GM23338 (cell line): Measurements from ENCODE around the gene SLC25A13. TPM values are rescaled to one million over a fixed set of nuclear protein-coding genes. Genes with fewer than 3 reads are reported as not detected.

Experiments used
- ATAC-seq: fragments of 200-7000 bp; cut with Tn5 transposase; 3 replicates; pipeline ENCODE4 v1.9.1; 2020
- DNase-seq: peaks from one replicate; pipeline ENCODE4 v3.0.0-alpha.2; 2015; ENCODE audit warnings: low spot score
- H2AFZ ChIP-seq: fragments of 200-600 bp; sonication (generic); 2 replicates; pipeline ENCODE4 v1.8.0; 2016; ENCODE audit warnings: antibody characterized with exemption, mild to moderate bottlenecking, moderate library complexity
- H3F3A ChIP-seq: fragments of 200-600 bp; sonication (generic); replicated peaks from 2 replicates; pipeline ENCODE4 v1.8.0; 2017; ENCODE audit warnings: antibody characterized with exemption, mixed run types, low read depth
- H3K27ac ChIP-seq: fragments of 200-600 bp; sonication (generic); 2 replicates; pipeline ENCODE4 v1.6.1; 2016; ENCODE audit warnings: low read depth
- H3K27me3 ChIP-seq: fragments of 200-600 bp; sonication (generic); 2 replicates; pipeline ENCODE4 v1.8.0; 2016; ENCODE audit warnings: mild to moderate bottlenecking, mixed run types, moderate library complexity; ENCODE audit not compliant: insufficient read depth
- H3K36me3 ChIP-seq: fragments of 200-600 bp; sonication (generic); 2 replicates; pipeline ENCODE4 v1.8.0; 2016; ENCODE audit warnings: mild to moderate bottlenecking; ENCODE audit not compliant: insufficient read depth
- H3K4me1 ChIP-seq: fragments of 200-600 bp; sonication (generic); 2 replicates; pipeline ENCODE4 v1.8.0; 2016; ENCODE audit warnings: mild to moderate bottlenecking, moderate library complexity; ENCODE audit not compliant: insufficient read depth
- H3K4me2 ChIP-seq: fragments of 200-600 bp; sonication (generic); 2 replicates; pipeline ENCODE4 v1.7.1; 2017; ENCODE audit warnings: mixed run types
- H3K4me3 ChIP-seq: fragments of 200-600 bp; sonication (generic); 2 replicates; pipeline ENCODE4 v1.6.1; 2016; ENCODE audit warnings: mixed run types
- H3K79me2 ChIP-seq: fragments of 200-600 bp; sonication (generic); replicated peaks from 2 replicates; pipeline ENCODE4 v1.8.0; 2017; ENCODE audit warnings: mild to moderate bottlenecking; ENCODE audit not compliant: insufficient read depth
- H3K9me2 ChIP-seq: fragments of 200-600 bp; sonication (generic); 2 replicates; pipeline ENCODE4 v1.8.0; 2017; ENCODE audit not compliant: insufficient read depth
- H4K20me1 ChIP-seq: fragments of 200-600 bp; sonication (generic); replicated peaks from 2 replicates; pipeline ENCODE4 v1.8.0; 2017; ENCODE audit warnings: mild to moderate bottlenecking; ENCODE audit not compliant: insufficient read depth
- H3K27ac Mint-ChIP-seq: 2 replicates; pipeline ENCODE4 v1.8.0; 2020; ENCODE audit warnings: inconsistent platforms, mild to moderate bottlenecking, moderate library complexity, mixed read lengths
- H3K27me3 Mint-ChIP-seq: 3 replicates; pipeline ENCODE4 v1.8.0; 2022; ENCODE audit warnings: low read depth, mild to moderate bottlenecking, moderate library complexity, mixed read lengths, inconsistent platforms; ENCODE audit not compliant: insufficient read depth, poor library complexity
- H3K36me3 Mint-ChIP-seq: 3 replicates; pipeline ENCODE4 v1.8.0; 2021; ENCODE audit warnings: low read depth, mild to moderate bottlenecking, inconsistent platforms, moderate library complexity, mixed read lengths
- H3K4me1 Mint-ChIP-seq: 3 replicates; pipeline ENCODE4 v1.8.0; 2020; ENCODE audit warnings: mild to moderate bottlenecking, inconsistent platforms, mixed read lengths
- H3K4me3 Mint-ChIP-seq: 3 replicates; pipeline ENCODE4 v1.8.0; 2021; ENCODE audit warnings: moderate library complexity, mild to moderate bottlenecking, inconsistent platforms, mixed read lengths
- H3K9me3 Mint-ChIP-seq: 3 replicates; pipeline ENCODE4 v1.8.0; 2020; ENCODE audit warnings: moderate library complexity, mild to moderate bottlenecking, inconsistent platforms, mixed read lengths
- EZH2phosphoT487 ChIP-seq: fragments of 200-600 bp; sonication (generic); IDR thresholded peaks from one replicate; pipeline ENCODE4 v1.8.1; 2018; ENCODE audit warnings: antibody characterized with exemption; ENCODE audit not compliant: unreplicated experiment
- NANOG ChIP-seq: IDR thresholded peaks from 2 replicates; pipeline ENCODE4 v1.6.1; 2016; ENCODE audit warnings: antibody characterized with exemption, borderline replicate concordance
- POLR2AphosphoS5 ChIP-seq: IDR thresholded peaks from 2 replicates; pipeline ENCODE4 v1.6.1; 2016; ENCODE audit warnings: antibody characterized with exemption, low read depth
- STAT1 ChIP-seq: IDR thresholded peaks from one replicate; pipeline ENCODE4 v1.6.1; 2016; ENCODE audit warnings: antibody characterized with exemption; ENCODE audit not compliant: unreplicated experiment
- polyA plus RNA-seq: library from polyadenylated mRNA; unstranded; fragments of >200 nt; fragmentation: Nextera tagmentation; extraction: Ambion mirVana; gene quantifications from 2 replicates; pipeline ENCODE4 v1.2.1, GENCODE V29; 2016
- total RNA-seq: library from RNA; depleted of rRNA; stranded (reverse); fragments of >200 nt; shearing (Covaris generic); gene quantifications from 2 replicates; pipeline ENCODE4 v1.2.3, GENCODE V29; 2014
- TF ChIP-seq, protein P1 (sequence below): IDR thresholded peaks from one replicate; pipeline ENCODE4 v1.6.1; 2018; ENCODE audit warnings: antibody characterized with exemption; ENCODE audit not compliant: unreplicated experiment
- TF ChIP-seq, protein P2 (sequence below): fragments of 250-450 bp; sonication (Bioruptor Pico); IDR thresholded peaks from 2 replicates; pipeline ENCODE4 v1.5.0; 2020; ENCODE audit warnings: mild to moderate bottlenecking, moderate library complexity
- TF ChIP-seq, protein P3 (sequence below): IDR thresholded peaks from 2 replicates; pipeline ENCODE4 v1.6.1; 2016; ENCODE audit warnings: antibody characterized with exemption
- TF ChIP-seq, protein P4 (sequence below), 2 experiments: fragments of 200-600 bp in 1 of 2; sonication (generic) in 1 of 2; conservative IDR thresholded peaks; 2 replicates each; pipeline versions ENCODE4 v1.5.1 to v1.6.1; 2016 to 2017; ENCODE audit warnings: antibody characterized with exemption in 2 of 2, low read depth in 2 of 2, mild to moderate bottlenecking in 2 of 2, moderate library complexity in 1 of 2

SLC25A13 gene
- total and polyA plus RNA-seq, 2 experiments from 2014 or later = 51.1 to 84.6 TPM

DNA sequence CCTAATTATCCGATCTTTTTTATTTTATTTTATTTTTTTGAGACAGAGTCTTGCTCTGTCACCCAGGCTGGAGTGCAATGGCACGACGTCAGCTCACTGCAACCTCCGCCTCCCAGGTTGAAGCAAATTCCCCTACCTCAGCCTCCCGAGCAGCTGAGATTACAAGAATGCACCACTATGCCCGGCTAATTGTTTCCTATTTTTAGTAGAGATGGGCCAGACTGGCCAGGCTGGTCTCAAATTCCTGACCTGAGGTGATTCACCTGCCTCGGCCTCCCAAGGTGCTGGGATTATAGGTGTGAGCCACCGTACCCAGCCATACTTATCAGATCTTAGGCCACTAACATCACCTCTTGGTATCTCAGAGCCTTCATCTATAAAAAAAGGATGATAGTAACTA is 4.9 kb downstream of the SLC25A13 start (continued):
- TF ChIP-seq, protein P1, sequence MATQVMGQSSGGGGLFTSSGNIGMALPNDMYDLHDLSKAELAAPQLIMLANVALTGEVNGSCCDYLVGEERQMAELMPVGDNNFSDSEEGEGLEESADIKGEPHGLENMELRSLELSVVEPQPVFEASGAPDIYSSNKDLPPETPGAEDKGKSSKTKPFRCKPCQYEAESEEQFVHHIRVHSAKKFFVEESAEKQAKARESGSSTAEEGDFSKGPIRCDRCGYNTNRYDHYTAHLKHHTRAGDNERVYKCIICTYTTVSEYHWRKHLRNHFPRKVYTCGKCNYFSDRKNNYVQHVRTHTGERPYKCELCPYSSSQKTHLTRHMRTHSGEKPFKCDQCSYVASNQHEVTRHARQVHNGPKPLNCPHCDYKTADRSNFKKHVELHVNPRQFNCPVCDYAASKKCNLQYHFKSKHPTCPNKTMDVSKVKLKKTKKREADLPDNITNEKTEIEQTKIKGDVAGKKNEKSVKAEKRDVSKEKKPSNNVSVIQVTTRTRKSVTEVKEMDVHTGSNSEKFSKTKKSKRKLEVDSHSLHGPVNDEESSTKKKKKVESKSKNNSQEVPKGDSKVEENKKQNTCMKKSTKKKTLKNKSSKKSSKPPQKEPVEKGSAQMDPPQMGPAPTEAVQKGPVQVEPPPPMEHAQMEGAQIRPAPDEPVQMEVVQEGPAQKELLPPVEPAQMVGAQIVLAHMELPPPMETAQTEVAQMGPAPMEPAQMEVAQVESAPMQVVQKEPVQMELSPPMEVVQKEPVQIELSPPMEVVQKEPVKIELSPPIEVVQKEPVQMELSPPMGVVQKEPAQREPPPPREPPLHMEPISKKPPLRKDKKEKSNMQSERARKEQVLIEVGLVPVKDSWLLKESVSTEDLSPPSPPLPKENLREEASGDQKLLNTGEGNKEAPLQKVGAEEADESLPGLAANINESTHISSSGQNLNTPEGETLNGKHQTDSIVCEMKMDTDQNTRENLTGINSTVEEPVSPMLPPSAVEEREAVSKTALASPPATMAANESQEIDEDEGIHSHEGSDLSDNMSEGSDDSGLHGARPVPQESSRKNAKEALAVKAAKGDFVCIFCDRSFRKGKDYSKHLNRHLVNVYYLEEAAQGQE = no peak
- TF ChIP-seq POLR2AphosphoS5 = no peak
- TF ChIP-seq, protein P2, sequence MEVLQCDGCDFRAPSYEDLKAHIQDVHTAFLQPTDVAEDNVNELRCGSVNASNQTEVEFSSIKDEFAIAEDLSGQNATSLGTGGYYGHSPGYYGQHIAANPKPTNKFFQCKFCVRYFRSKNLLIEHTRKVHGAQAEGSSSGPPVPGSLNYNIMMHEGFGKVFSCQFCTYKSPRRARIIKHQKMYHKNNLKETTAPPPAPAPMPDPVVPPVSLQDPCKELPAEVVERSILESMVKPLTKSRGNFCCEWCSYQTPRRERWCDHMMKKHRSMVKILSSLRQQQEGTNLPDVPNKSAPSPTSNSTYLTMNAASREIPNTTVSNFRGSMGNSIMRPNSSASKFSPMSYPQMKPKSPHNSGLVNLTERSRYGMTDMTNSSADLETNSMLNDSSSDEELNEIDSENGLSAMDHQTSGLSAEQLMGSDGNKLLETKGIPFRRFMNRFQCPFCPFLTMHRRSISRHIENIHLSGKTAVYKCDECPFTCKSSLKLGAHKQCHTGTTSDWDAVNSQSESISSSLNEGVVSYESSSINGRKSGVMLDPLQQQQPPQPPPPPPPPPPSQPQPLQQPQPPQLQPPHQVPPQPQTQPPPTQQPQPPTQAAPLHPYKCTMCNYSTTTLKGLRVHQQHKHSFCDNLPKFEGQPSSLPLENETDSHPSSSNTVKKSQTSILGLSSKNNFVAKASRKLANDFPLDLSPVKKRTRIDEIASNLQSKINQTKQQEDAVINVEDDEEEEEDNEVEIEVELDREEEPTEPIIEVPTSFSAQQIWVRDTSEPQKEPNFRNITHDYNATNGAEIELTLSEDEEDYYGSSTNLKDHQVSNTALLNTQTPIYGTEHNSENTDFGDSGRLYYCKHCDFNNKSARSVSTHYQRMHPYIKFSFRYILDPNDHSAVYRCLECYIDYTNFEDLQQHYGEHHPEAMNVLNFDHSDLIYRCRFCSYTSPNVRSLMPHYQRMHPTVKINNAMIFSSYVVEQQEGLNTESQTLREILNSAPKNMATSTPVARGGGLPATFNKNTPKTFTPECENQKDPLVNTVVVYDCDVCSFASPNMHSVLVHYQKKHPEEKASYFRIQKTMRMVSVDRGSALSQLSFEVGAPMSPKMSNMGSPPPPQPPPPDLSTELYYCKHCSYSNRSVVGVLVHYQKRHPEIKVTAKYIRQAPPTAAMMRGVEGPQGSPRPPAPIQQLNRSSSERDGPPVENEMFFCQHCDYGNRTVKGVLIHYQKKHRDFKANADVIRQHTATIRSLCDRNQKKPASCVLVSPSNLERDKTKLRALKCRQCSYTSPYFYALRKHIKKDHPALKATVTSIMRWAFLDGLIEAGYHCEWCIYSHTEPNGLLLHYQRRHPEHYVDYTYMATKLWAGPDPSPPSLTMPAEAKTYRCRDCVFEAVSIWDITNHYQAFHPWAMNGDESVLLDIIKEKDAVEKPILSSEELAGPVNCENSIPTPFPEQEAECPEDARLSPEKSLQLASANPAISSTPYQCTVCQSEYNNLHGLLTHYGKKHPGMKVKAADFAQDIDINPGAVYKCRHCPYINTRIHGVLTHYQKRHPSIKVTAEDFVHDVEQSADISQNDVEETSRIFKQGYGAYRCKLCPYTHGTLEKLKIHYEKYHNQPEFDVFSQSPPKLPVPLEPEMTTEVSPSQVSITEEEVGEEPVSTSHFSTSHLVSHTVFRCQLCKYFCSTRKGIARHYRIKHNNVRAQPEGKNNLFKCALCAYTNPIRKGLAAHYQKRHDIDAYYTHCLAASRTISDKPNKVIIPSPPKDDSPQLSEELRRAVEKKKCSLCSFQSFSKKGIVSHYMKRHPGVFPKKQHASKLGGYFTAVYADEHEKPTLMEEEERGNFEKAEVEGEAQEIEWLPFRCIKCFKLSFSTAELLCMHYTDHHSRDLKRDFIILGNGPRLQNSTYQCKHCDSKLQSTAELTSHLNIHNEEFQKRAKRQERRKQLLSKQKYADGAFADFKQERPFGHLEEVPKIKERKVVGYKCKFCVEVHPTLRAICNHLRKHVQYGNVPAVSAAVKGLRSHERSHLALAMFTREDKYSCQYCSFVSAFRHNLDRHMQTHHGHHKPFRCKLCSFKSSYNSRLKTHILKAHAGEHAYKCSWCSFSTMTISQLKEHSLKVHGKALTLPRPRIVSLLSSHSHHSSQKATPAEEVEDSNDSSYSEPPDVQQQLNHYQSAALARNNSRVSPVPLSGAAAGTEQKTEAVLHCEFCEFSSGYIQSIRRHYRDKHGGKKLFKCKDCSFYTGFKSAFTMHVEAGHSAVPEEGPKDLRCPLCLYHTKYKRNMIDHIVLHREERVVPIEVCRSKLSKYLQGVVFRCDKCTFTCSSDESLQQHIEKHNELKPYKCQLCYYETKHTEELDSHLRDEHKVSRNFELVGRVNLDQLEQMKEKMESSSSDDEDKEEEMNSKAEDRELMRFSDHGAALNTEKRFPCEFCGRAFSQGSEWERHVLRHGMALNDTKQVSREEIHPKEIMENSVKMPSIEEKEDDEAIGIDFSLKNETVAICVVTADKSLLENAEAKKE (CRISPR knock-in tag) = no peak
- no peak for TF ChIP-seq NANOG
- TF ChIP-seq STAT1 = no peak

DNA sequence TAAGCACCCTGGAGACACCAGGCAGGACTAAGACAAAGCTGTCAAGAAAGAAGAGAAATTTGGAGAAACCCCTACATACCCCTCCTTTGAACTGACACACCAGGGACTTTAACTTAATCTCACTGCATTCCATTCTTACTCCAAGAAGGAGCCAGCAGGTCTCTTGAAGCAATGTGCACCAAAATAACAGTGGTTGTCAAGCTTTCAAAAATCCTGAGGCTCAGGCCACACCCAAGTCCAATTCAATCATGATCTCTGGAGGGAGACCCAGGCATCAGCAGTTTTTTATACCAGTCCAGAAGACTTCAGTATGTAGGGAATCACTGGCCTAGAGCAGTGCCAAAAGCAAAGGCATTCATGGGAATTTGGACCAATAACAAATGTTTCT is 6.8 kb downstream of the SLC25A13 start:
- peaks cover 46% of the 10 kb centered on the region for H3K4me1 Mint-ChIP-seq
- Histone ChIP-seq H3K9me2 (peaks cover 4% of the 10 kb centered on the region; the same call in 1 of the 2 replicates), H3F3A (no peaks in the 10 kb centered on the region), H3K79me2 (peaks cover 100% of the 10 kb centered on the region), H3K4me1 (peaks cover 26% of the 10 kb centered on the region), H3K27ac (no peak overlapping the region), H4K20me1 (peaks cover 39% of the 10 kb centered on the region), H2AFZ (no peak overlapping the region), H3K27me3 (no peaks in the 10 kb centered on the region), H3K4me2 (0 out of 2 replicates have a peak overlapping the region, but pooled peaks have one; percentile 27), H3K4me3 (no peak overlapping the region), H3K36me3 (no peaks in the 10 kb centered on the region)
- H3K4me3 Mint-ChIP-seq = no peak overlapping the region
- H3K27me3 Mint-ChIP-seq = peaks cover 2% of the 10 kb centered on the region
- no peak for TF ChIP-seq EZH2phosphoT487
- TF ChIP-seq, protein P3, sequence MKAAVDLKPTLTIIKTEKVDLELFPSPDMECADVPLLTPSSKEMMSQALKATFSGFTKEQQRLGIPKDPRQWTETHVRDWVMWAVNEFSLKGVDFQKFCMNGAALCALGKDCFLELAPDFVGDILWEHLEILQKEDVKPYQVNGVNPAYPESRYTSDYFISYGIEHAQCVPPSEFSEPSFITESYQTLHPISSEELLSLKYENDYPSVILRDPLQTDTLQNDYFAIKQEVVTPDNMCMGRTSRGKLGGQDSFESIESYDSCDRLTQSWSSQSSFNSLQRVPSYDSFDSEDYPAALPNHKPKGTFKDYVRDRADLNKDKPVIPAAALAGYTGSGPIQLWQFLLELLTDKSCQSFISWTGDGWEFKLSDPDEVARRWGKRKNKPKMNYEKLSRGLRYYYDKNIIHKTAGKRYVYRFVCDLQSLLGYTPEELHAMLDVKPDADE = no peak
- TF ChIP-seq, protein P1 = no peak
- TF ChIP-seq, protein P4, sequence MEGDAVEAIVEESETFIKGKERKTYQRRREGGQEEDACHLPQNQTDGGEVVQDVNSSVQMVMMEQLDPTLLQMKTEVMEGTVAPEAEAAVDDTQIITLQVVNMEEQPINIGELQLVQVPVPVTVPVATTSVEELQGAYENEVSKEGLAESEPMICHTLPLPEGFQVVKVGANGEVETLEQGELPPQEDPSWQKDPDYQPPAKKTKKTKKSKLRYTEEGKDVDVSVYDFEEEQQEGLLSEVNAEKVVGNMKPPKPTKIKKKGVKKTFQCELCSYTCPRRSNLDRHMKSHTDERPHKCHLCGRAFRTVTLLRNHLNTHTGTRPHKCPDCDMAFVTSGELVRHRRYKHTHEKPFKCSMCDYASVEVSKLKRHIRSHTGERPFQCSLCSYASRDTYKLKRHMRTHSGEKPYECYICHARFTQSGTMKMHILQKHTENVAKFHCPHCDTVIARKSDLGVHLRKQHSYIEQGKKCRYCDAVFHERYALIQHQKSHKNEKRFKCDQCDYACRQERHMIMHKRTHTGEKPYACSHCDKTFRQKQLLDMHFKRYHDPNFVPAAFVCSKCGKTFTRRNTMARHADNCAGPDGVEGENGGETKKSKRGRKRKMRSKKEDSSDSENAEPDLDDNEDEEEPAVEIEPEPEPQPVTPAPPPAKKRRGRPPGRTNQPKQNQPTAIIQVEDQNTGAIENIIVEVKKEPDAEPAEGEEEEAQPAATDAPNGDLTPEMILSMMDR (conservative IDR thresholded peaks at IDR 0.05; ENCODE audit: low read depth in 2 of 2) = no peak
- no peak overlapping the region for H3K27ac Mint-ChIP-seq
- H3K9me3 Mint-ChIP-seq = no peaks in the 10 kb centered on the region
- peaks cover 6% of the 10 kb centered on the region; the same call in 2 of the 3 replicates for H3K36me3 Mint-ChIP-seq
- no peak for ATAC-seq
- no peak for DNase-seq
